Skeletal muscle satellite cell (primary cell): ENCODE results near the gene CEBPA.

ENCODE experiments used
- H3K27me3 ChIP-seq: 2 replicates; pipeline ENCODE4 v1.7.0; 2013; ENCODE audit warnings: low read length; ENCODE audit not compliant: control insufficient read depth, insufficient read depth
- H3K36me3 ChIP-seq: 2 replicates; pipeline ENCODE4 v1.7.0; 2013; ENCODE audit warnings: mild to moderate bottlenecking, control low read depth, low read length; ENCODE audit not compliant: insufficient read depth
- H3K4me1 ChIP-seq: 2 replicates; pipeline ENCODE4 v1.7.0; 2013; ENCODE audit warnings: low read length; ENCODE audit not compliant: control insufficient read depth, insufficient read depth
- H3K4me2 ChIP-seq: 2 replicates; pipeline ENCODE4 v1.7.0; 2013; ENCODE audit warnings: mild to moderate bottlenecking, low read length
- H3K4me3 ChIP-seq: 2 replicates; pipeline ENCODE4 v1.7.0; 2013; ENCODE audit warnings: low read length
- H3K9ac ChIP-seq: 2 replicates; pipeline ENCODE4 v1.7.0; 2013; ENCODE audit warnings: mild to moderate bottlenecking, low read depth, low read length, moderate library complexity
- H3K9me3 ChIP-seq: replicated peaks from 2 replicates; pipeline ENCODE4 v1.7.0; 2013; ENCODE audit warnings: mild to moderate bottlenecking, control low read depth, low read length

CEBPA gene

GRCh38 chr19:33306191-33306590, 3.9 kb upstream of the CEBPA start:
- no peak overlapping the region for H3K9ac ChIP-seq
- H3K9me3 ChIP-seq = no peaks in the 10 kb centered on the region
- peaks cover 6% of the 10 kb centered on the region for H3K4me1 ChIP-seq

GRCh38 chr19:33304760-33305647, 2.7 kb upstream of the CEBPA start:
- H3K4me3 ChIP-seq = no peak overlapping the region
- H3K9ac ChIP-seq = no peak overlapping the region
- no peaks in the 10 kb centered on the region for H3K9me3 ChIP-seq
- H3K4me2 ChIP-seq = no peak overlapping the region
- H3K36me3 ChIP-seq = no peaks in the 10 kb centered on the region
- H3K4me1 ChIP-seq = peaks cover 6% of the 10 kb centered on the region
- H3K27me3 ChIP-seq = peaks cover 67% of the 10 kb centered on the region

More at GRCh38 chr19:33306191-33306590, 3.9 kb upstream of the CEBPA start:
- peaks cover 66% of the 10 kb centered on the region for H3K27me3 ChIP-seq
- H3K36me3 ChIP-seq = no peaks in the 10 kb centered on the region
- no peak overlapping the region for H3K4me2 ChIP-seq
- no peak overlapping the region for H3K4me3 ChIP-seq

GRCh38 chr19:33304371-33304759, 2.0 kb upstream of the CEBPA start:
- H3K4me2 ChIP-seq = no peak overlapping the region
- H3K36me3 ChIP-seq = no peaks in the 10 kb centered on the region
- H3K4me1 ChIP-seq = peaks cover 6% of the 10 kb centered on the region
- H3K27me3 ChIP-seq = peaks cover 70% of the 10 kb centered on the region
- H3K9me3 ChIP-seq = no peaks in the 10 kb centered on the region
- no peak overlapping the region for H3K4me3 ChIP-seq
- no peak overlapping the region for H3K9ac ChIP-seq

- Histone ChIP-seq H3K9ac (no peak overlapping the region), H3K4me3 (peak overlapping the region; percentile 80)
These were observed 1.5 kb upstream of the CEBPA start for GRCh38 chr19:33303791-33304345.

GRCh38 chr19:33302974-33303790, 848 bp upstream of the CEBPA start:
- peak overlapping the region; percentile 94 for H3K4me2 ChIP-seq
- H3K9me3 ChIP-seq = no peaks in the 10 kb centered on the region
- peaks cover 80% of the 10 kb centered on the region for H3K27me3 ChIP-seq
- peak overlapping the region; percentile 80 for H3K9ac ChIP-seq
- H3K4me1 ChIP-seq = peaks cover 6% of the 10 kb centered on the region
- peak overlapping the region; percentile 80 for H3K4me3 ChIP-seq
- no peaks in the 10 kb centered on the region for H3K36me3 ChIP-seq

More at GRCh38 chr19:33303791-33304345, 1.5 kb upstream of the CEBPA start:
- Histone ChIP-seq H3K4me2 (peak overlapping the region; percentile 94), H3K27me3 (peaks cover 75% of the 10 kb centered on the region), H3K9me3 (no peaks in the 10 kb centered on the region), H3K36me3 (no peaks in the 10 kb centered on the region), H3K4me1 (peaks cover 6% of the 10 kb centered on the region)

- Histone ChIP-seq H3K4me1 (peaks cover 6% of the 10 kb centered on the region), H3K9ac (no peak overlapping the region), H3K4me3 (peak overlapping the region; percentile 80), H3K36me3 (no peaks in the 10 kb centered on the region), H3K27me3 (peaks cover 85% of the 10 kb centered on the region), H3K9me3 (no peaks in the 10 kb centered on the region), H3K4me2 (peak overlapping the region; percentile 94)
These were observed 497 bp downstream of the CEBPA start for GRCh38 chr19:33301900-33302174.

GRCh38 chr19:33301144-33301899, 1.0 kb downstream of the CEBPA start:
- Histone ChIP-seq H3K4me1 (peaks cover 6% of the 10 kb centered on the region), H3K9ac (no peak overlapping the region), H3K4me2 (peak overlapping the region; percentile 52), H3K36me3 (no peaks in the 10 kb centered on the region), H3K4me3 (peak overlapping the region; percentile 30), H3K27me3 (peaks cover 84% of the 10 kb centered on the region), H3K9me3 (no peaks in the 10 kb centered on the region)

GRCh38 chr19:33300894-33301143, 1.5 kb downstream of the CEBPA start:
- no peaks in the 10 kb centered on the region for H3K9me3 ChIP-seq
- H3K27me3 ChIP-seq = peaks cover 79% of the 10 kb centered on the region

GRCh38 chr19:33300009-33300893, 2.1 kb downstream of the CEBPA start:
- Histone ChIP-seq H3K36me3 (no peaks in the 10 kb centered on the region), H3K4me3 (no peak overlapping the region), H3K4me2 (no peak overlapping the region), H3K9me3 (no peaks in the 10 kb centered on the region), H3K27me3 (peaks cover 73% of the 10 kb centered on the region), H3K9ac (no peak overlapping the region), H3K4me1 (peaks cover 6% of the 10 kb centered on the region)

More at GRCh38 chr19:33300894-33301143, 1.5 kb downstream of the CEBPA start:
- Histone ChIP-seq H3K4me2 (no peak overlapping the region), H3K4me1 (peaks cover 6% of the 10 kb centered on the region), H3K4me3 (no peak overlapping the region), H3K9ac (no peak overlapping the region), H3K36me3 (no peaks in the 10 kb centered on the region)

GRCh38 chr19:33299051-33299688, 3.2 kb downstream of the CEBPA start:
- H3K4me3 ChIP-seq = no peak overlapping the region
- peaks cover 62% of the 10 kb centered on the region for H3K27me3 ChIP-seq
- no peaks in the 10 kb centered on the region for H3K9me3 ChIP-seq
- H3K36me3 ChIP-seq = no peaks in the 10 kb centered on the region
- peaks cover 6% of the 10 kb centered on the region for H3K4me1 ChIP-seq
- no peak overlapping the region for H3K9ac ChIP-seq
- no peak overlapping the region for H3K4me2 ChIP-seq
